Lower leg skin (tissue), 4 donors: ENCODE measurements around the gene ENSA. TPM values are rescaled to one million over a fixed set of nuclear protein-coding genes. Genes with fewer than 3 reads are reported as not detected.
"Not testable (repeated sequence)": the region's sequence is repeated elsewhere in the genome, so short reads cannot be mapped to it uniquely, and the experiment has no call there.

Source experiments
- DNase-seq, 2 donors: peaks; one replicate each; pipeline ENCODE4 v3.0.0-alpha.2; 2019; ENCODE audit warnings: low spot score in 2 of 2
- H3K4me3 ChIP-seq: fragments of 200-600 bp; sonication (generic); 2 replicates; pipeline ENCODE4 v1.5.1; 2017; ENCODE audit warnings: mild to moderate bottlenecking, low read depth; ENCODE audit not compliant: poor library complexity, severe bottlenecking
- CTCF ChIP-seq, 3 donors: fragments of 450-650 bp; IDR thresholded peaks; one replicate each; pipeline ENCODE4 v1.5.1; 2016; ENCODE audit warnings: antibody characterized with exemption in 3 of 3, mild to moderate bottlenecking in 3 of 3, moderate library complexity in 2 of 3
- POLR2A ChIP-seq, 2 donors: fragments of 450-650 bp; IDR thresholded peaks; one replicate each; pipeline ENCODE4 v1.6.1; 2016 to 2017; ENCODE audit warnings: antibody characterized with exemption in 2 of 2, mild to moderate bottlenecking in 1 of 2, moderate library complexity in 1 of 2
- WGBS, 2 donors: methylation state at CpG; one replicate each; pipeline ENCODE4 v1.1.5; 2018; 5-methylcytosine and 5-hydroxymethylcytosine counted together
- intact Hi-C: fragments of 100-400 bp; cut with DNase I; formaldehyde crosslinking; loops from one replicate; pipeline ENCODE4 v1.15.0; 2023; ENCODE audit warnings: low total_unique reads
- total RNA-seq, 4 donors: library from RNA; depleted of rRNA; stranded (reverse); fragments of >200 nt; gene quantifications; one replicate each; pipeline ENCODE4 v1.1.0, GENCODE V29; 2016

Gene ENSA
- total RNA-seq, 4 donors from 2014 or later, result 250 to 393 (median 345) TPM

- H3K4me3 ChIP-seq, result no peak overlapping the region
- TF ChIP-seq CTCF (IDR thresholded peaks at IDR 0.05) (no peak), POLR2A (IDR thresholded peaks at IDR 0.05) (no peak)
- DNase-seq, result no peak
- 87 to 99% methylated on average over 4 of the region's 4 CpGs for WGBS, 2 donors
- intact Hi-C loops, result no loop called here
Observed at GRCh38 chr1:150660584-150660983, 31.2 kb upstream of the ENSA start.

- DNase-seq, H3K4me3 ChIP-seq, intact Hi-C loops: not testable (repeated sequence)
- WGBS, 2 donors, result 64 to 66% methylated on average over 4 of the region's 4 CpGs
Observed at GRCh38 chr1:150657064-150657463, 27.7 kb upstream of the ENSA start.

GRCh38 chr1:150654635-150655034 is 25.2 kb upstream of the ENSA start:
- DNase-seq, intact Hi-C loops, H3K4me3 ChIP-seq: not testable (repeated sequence)
- 65 to 66% methylated on average over 10 of the region's 10 CpGs for WGBS, 2 donors

- no peak for TF ChIP-seq CTCF (IDR thresholded peaks at IDR 0.05)
- TF ChIP-seq POLR2A (IDR thresholded peaks at IDR 0.05), result no peak
- DNase-seq, result no peak
- intact Hi-C loops, result no loop called here
- 63 to 73% methylated on average over 1 of the region's 1 CpG for WGBS, 2 donors
- H3K4me3 ChIP-seq, result no peak overlapping the region
Observed at GRCh38 chr1:150650193-150650592, 20.8 kb upstream of the ENSA start.

GRCh38 chr1:150649441-150650075 is 20.1 kb upstream of the ENSA start:
- no peak for DNase-seq
- intact Hi-C loops, result no loop called here
- no peak for TF ChIP-seq CTCF (IDR thresholded peaks at IDR 0.05)
- no peak for TF ChIP-seq POLR2A (IDR thresholded peaks at IDR 0.05)
- 84 to 89% methylated on average over 5 of the region's 5 CpGs for WGBS, 2 donors
- no peak overlapping the region for H3K4me3 ChIP-seq

GRCh38 chr1:150642296-150642695 is 12.9 kb upstream of the ENSA start:
- intact Hi-C loops, result no loop called here
- 67 to 84% methylated on average over 4 of the region's 4 CpGs for WGBS, 2 donors

GRCh38 chr1:150641126-150641815 is 11.9 kb upstream of the ENSA start:
- intact Hi-C loops, H3K4me3 ChIP-seq, DNase-seq: not testable (repeated sequence)
- WGBS, 2 donors, result 91 to 92% methylated on average over 9 of the region's 9 CpGs

More at GRCh38 chr1:150642296-150642695, 12.9 kb upstream of the ENSA start:
- H3K4me3 ChIP-seq, result no peak overlapping the region
- TF ChIP-seq CTCF (IDR thresholded peaks at IDR 0.05) (no peak), POLR2A (IDR thresholded peaks at IDR 0.05) (no peak)
- no peak for DNase-seq

GRCh38 chr1:150638430-150638829 is 9.0 kb upstream of the ENSA start:
- H3K4me3 ChIP-seq, intact Hi-C loops, DNase-seq: not testable (repeated sequence)
- WGBS, 2 donors, result 95 to 96% methylated on average over 6 of the region's 6 CpGs

GRCh38 chr1:150634839-150635622 is 5.6 kb upstream of the ENSA start:
- WGBS, 2 donors, result 78 to 86% methylated on average over 14 to 17 of the region's 17 CpGs
- intact Hi-C loops, H3K4me3 ChIP-seq, DNase-seq: not testable (repeated sequence)
